Natural killer cell (primary cell): ENCODE measurements around the gene MYOZ3. TPM values are rescaled to one million over a fixed set of nuclear protein-coding genes. Genes with fewer than 3 reads are reported as not detected.

Experiments
- ATAC-seq, 3 donors: fragments of 150-1000 bp in 2 of 3; fragments of 200-7000 bp in 1 of 3; cut with Tn5 transposase; 1 replicate in 1 of 3; 2 replicates in 2 of 3; pipeline ENCODE4 v1.10.0; 2021; ENCODE audit warnings: mild to moderate bottlenecking in 2 of 3, moderate library complexity in 2 of 3
- DNase-seq, 2 donors: peaks; one replicate each; pipeline versions ENCODE4 v3.0.0 to v3.0.0-alpha.2; 2013 to 2021; ENCODE audit warnings: mixed read lengths in 1 of 2
- H3K27ac ChIP-seq: one replicate; pipeline ENCODE4 v1.5.1; 2013; ENCODE audit warnings: mild to moderate bottlenecking, low read length
- H3K27me3 ChIP-seq: one replicate; pipeline ENCODE4 v1.6.1; 2013; ENCODE audit warnings: low read length; ENCODE audit not compliant: control insufficient read depth, insufficient read depth
- H3K36me3 ChIP-seq: one replicate; pipeline ENCODE4 v1.6.1; 2013; ENCODE audit warnings: low read length; ENCODE audit not compliant: control insufficient read depth, insufficient read depth
- H3K4me1 ChIP-seq: one replicate; pipeline ENCODE4 v1.6.1; 2013; ENCODE audit warnings: low read length; ENCODE audit not compliant: control insufficient read depth, insufficient read depth
- H3K4me3 ChIP-seq: one replicate; pipeline ENCODE4 v1.5.1; 2013; ENCODE audit warnings: low read length
- H3K9me3 ChIP-seq: one replicate; pipeline ENCODE4 v1.6.1; 2013; ENCODE audit warnings: low read length; ENCODE audit not compliant: control insufficient read depth, insufficient read depth
- H3K27ac Mint-ChIP-seq, 2 donors: one replicate each; pipeline ENCODE4 v1.8.0; 2022; ENCODE audit warnings: mild to moderate bottlenecking in 2 of 2, mixed read lengths in 2 of 2, moderate library complexity in 1 of 2
- H3K27me3 Mint-ChIP-seq, 2 donors: one replicate each; pipeline ENCODE4 v1.8.0; 2022; ENCODE audit warnings: low read depth in 2 of 2, mixed read lengths in 2 of 2
- H3K36me3 Mint-ChIP-seq: one replicate; pipeline ENCODE4 v1.8.0; 2022; ENCODE audit warnings: mixed read lengths
- H3K4me1 Mint-ChIP-seq, 2 donors: one replicate each; pipeline ENCODE4 v1.8.0; 2022; ENCODE audit warnings: mixed read lengths in 2 of 2
- H3K4me3 Mint-ChIP-seq: one replicate; pipeline ENCODE4 v1.8.0; 2022; ENCODE audit warnings: mild to moderate bottlenecking, moderate library complexity, mixed read lengths
- H3K9me3 Mint-ChIP-seq, 2 donors: one replicate each; pipeline ENCODE4 v1.8.0; 2022; ENCODE audit warnings: mixed read lengths in 2 of 2
- CTCF ChIP-seq: fragments of 200-600 bp; IDR thresholded peaks from one replicate; pipeline ENCODE4 v1.8.0; 2022; ENCODE audit warnings: antibody characterized with exemption
- WGBS: methylation state at CpG from one replicate; pipeline ENCODE4 v1.1.7; 2013; ENCODE audit warnings: missing lambda C conversion rate; ENCODE audit not compliant: insufficient coverage; 5-methylcytosine and 5-hydroxymethylcytosine counted together
- intact Hi-C: fragments of 100-400 bp; cut with micrococcal nuclease; formaldehyde crosslinking; loops from one replicate; pipeline ENCODE4 v1.14.2; 2022
- total RNA-seq, 4 donors: library from RNA; stranded (reverse); fragments of 120-200 nt in 1 of 4; gene quantifications; one replicate each; pipeline versions ENCODE4 v1.2.3 to v1.2.4, GENCODE V29; 2013 to 2022

The MYOZ3 gene
- total RNA-seq, 3 donors from 2014 or later (not counting 1 experiment from before 2014, with no cell fraction given) = not detected

- Mint-ChIP-seq H3K4me1 (peaks cover 8% of the 10 kb centered on the region in 2 donors), H3K4me3 (no peak overlapping the region), H3K27me3 (peaks cover 18 to 27% of the 10 kb centered on the region in 2 donors), H3K9me3 (no peaks in the 10 kb centered on the region), H3K36me3 (no peaks in the 10 kb centered on the region), H3K27ac (no peak overlapping the region)
- H3K9me3 ChIP-seq = no peaks in the 10 kb centered on the region
- ATAC-seq = no peak
- peaks cover 14% of the 10 kb centered on the region for H3K4me1 ChIP-seq
- intact Hi-C loops = no loop called here
- no peak overlapping the region for H3K27ac ChIP-seq
- H3K4me3 ChIP-seq = no peak overlapping the region
- H3K27me3 ChIP-seq = peaks cover 10% of the 10 kb centered on the region
- DNase-seq = peak in 1 of 2 donors; percentile 7
- WGBS = 46% methylated on average over 6 of the region's 7 CpGs
- no peak for TF ChIP-seq CTCF
- H3K36me3 ChIP-seq = no peaks in the 10 kb centered on the region
These were observed 37.7 kb upstream of the MYOZ3 start for GRCh38 chr5:150623152-150623877.

- Mint-ChIP-seq H3K4me3 (peak overlapping the region; percentile 83), H3K27ac (peak overlapping the region in 1 of 2 donors; percentile 33), H3K9me3 (no peaks in the 10 kb centered on the region), H3K4me1 (peaks cover 8% of the 10 kb centered on the region in 2 donors), H3K27me3 (peaks cover 18 to 27% of the 10 kb centered on the region in 2 donors), H3K36me3 (no peaks in the 10 kb centered on the region)
- H3K9me3 ChIP-seq = no peaks in the 10 kb centered on the region
- WGBS = 67% methylated on average over 5 of the region's 5 CpGs
- no peak overlapping the region for H3K4me3 ChIP-seq
- H3K27me3 ChIP-seq = peaks cover 10% of the 10 kb centered on the region
- no peak for DNase-seq
- ATAC-seq = no peak
- no peak overlapping the region for H3K27ac ChIP-seq
- no peak for TF ChIP-seq CTCF
- peaks cover 14% of the 10 kb centered on the region for H3K4me1 ChIP-seq
- intact Hi-C loops = no loop called here
- no peaks in the 10 kb centered on the region for H3K36me3 ChIP-seq
These were observed 37.2 kb upstream of the MYOZ3 start for GRCh38 chr5:150623878-150624216.

GRCh38 chr5:150624334-150625163 is 36.5 kb upstream of the MYOZ3 start:
- no peaks in the 10 kb centered on the region for H3K36me3 Mint-ChIP-seq
- H3K4me3 Mint-ChIP-seq = peak overlapping the region; percentile 83
- peak overlapping the region in 1 of 2 donors; percentile 33 for H3K27ac Mint-ChIP-seq
- H3K4me3 ChIP-seq = peak overlapping the region; percentile 43
- H3K27me3 ChIP-seq = peaks cover 10% of the 10 kb centered on the region
- ATAC-seq (peak in 2 of 3 donors; percentile 54 to 72), DNase-seq (peak in 1 of 2 donors; percentile 51)
- H3K4me1 Mint-ChIP-seq = peaks cover 8% of the 10 kb centered on the region in 2 donors
- TF ChIP-seq CTCF = no peak
- no peaks in the 10 kb centered on the region for H3K9me3 ChIP-seq
- H3K36me3 ChIP-seq = no peaks in the 10 kb centered on the region
- 5% methylated on average over 74 of the region's 74 CpGs for WGBS
- no peak overlapping the region for H3K27ac ChIP-seq
- H3K4me1 ChIP-seq = peaks cover 14% of the 10 kb centered on the region
- H3K27me3 Mint-ChIP-seq = peaks cover 18 to 27% of the 10 kb centered on the region in 2 donors
- H3K9me3 Mint-ChIP-seq = no peaks in the 10 kb centered on the region
- intact Hi-C loops = no loop called here
